MCF 10A (cell line): ENCODE measurements around the gene KIF26A. TPM values are rescaled to one million over a fixed set of nuclear protein-coding genes. Genes with fewer than 3 reads are reported as not detected.

Experiments used
- BruUV-seq: library from RNA; stranded (reverse); fragments of 400-500 nt; replicated peaks from 2 replicates; lab custom pipeline; 2021; lab: Mats Ljungman, UMichigan
- CTCF ChIA-PET: fragments of 300-600 bp; sonication (Branson Sonifier 250); formaldehyde crosslinking; extraction: SDS; loops from one replicate; lab custom pipeline; 2021; ENCODE audit warnings: antibody characterized with exemption, inconsistent platforms; lab: Yijun Ruan, JAX
- POLR2A ChIA-PET: fragments of 300-600, 350-650 bp; sonication (Branson Sonifier 250); formaldehyde crosslinking; extraction: SDS; loops from one replicate; lab custom pipeline; 2020; ENCODE audit warnings: antibody characterized with exemption, inconsistent platforms; lab: Yijun Ruan, JAX
- DNase-seq: peaks from one replicate; pipeline ENCODE4 v3.0.0-alpha.2; 2018; ENCODE audit not compliant: unreplicated experiment
- H3K27ac Mint-ChIP-seq: one replicate; pipeline ENCODE4 v1.8.0; 2022; ENCODE audit warnings: mild to moderate bottlenecking, low read depth, mixed read lengths; ENCODE audit not compliant: unreplicated experiment
- H3K27me3 Mint-ChIP-seq: one replicate; pipeline ENCODE4 v1.8.0; 2022; ENCODE audit warnings: mixed read lengths; ENCODE audit not compliant: insufficient read depth, unreplicated experiment
- H3K36me3 Mint-ChIP-seq: one replicate; pipeline ENCODE4 v1.8.0; 2022; ENCODE audit warnings: mild to moderate bottlenecking, moderate library complexity, mixed read lengths; ENCODE audit not compliant: insufficient read depth, unreplicated experiment
- H3K4me1 Mint-ChIP-seq: one replicate; pipeline ENCODE4 v1.8.0; 2022; ENCODE audit warnings: mixed read lengths; ENCODE audit not compliant: insufficient read depth, unreplicated experiment
- H3K4me3 Mint-ChIP-seq: one replicate; pipeline ENCODE4 v1.8.0; 2022; ENCODE audit warnings: mild to moderate bottlenecking, moderate library complexity, mixed read lengths; ENCODE audit not compliant: unreplicated experiment
- H3K9me3 Mint-ChIP-seq: one replicate; pipeline ENCODE4 v1.8.0; 2022; ENCODE audit warnings: mixed read lengths; ENCODE audit not compliant: unreplicated experiment
- CTCF ChIP-seq: fragments of 200-600 bp; IDR thresholded peaks from one replicate; pipeline ENCODE4 v1.8.0; 2022; ENCODE audit warnings: antibody characterized with exemption, mild to moderate bottlenecking; ENCODE audit not compliant: unreplicated experiment
- intact Hi-C: fragments of 100-400 bp; cut with micrococcal nuclease; formaldehyde crosslinking; loops from 2 replicates; pipeline ENCODE4 v1.14.1; 2022
- total RNA-seq: library from RNA; stranded (reverse); gene quantifications from 2 replicates; pipeline ENCODE4 v1.2.3, GENCODE V29; 2022

The KIF26A gene
- total RNA-seq, 1 experiment from 2014 or later = 0.26 TPM

- no peaks in the 10 kb centered on the region for H3K36me3 Mint-ChIP-seq
- no peak overlapping the region for H3K27ac Mint-ChIP-seq
- H3K27me3 Mint-ChIP-seq = no peaks in the 10 kb centered on the region
- POLR2A ChIA-PET = no interaction called here
- BruUV-seq = no TSS peak
- H3K4me3 Mint-ChIP-seq = no peak overlapping the region
- intact Hi-C loops = no loop called here
- DNase-seq = peak; percentile 6
- H3K4me1 Mint-ChIP-seq = peaks cover 6% of the 10 kb centered on the region
- TF ChIP-seq CTCF = no peak
- CTCF ChIA-PET = no interaction called here
- H3K9me3 Mint-ChIP-seq = no peaks in the 10 kb centered on the region
Observed at GRCh38 chr14:104155513-104155912, 17.1 kb downstream of the KIF26A start.

- Mint-ChIP-seq H3K36me3 (no peaks in the 10 kb centered on the region), H3K9me3 (no peaks in the 10 kb centered on the region), H3K27ac (no peak overlapping the region), H3K4me3 (no peak overlapping the region), H3K4me1 (peaks cover 6% of the 10 kb centered on the region), H3K27me3 (no peaks in the 10 kb centered on the region)
- BruUV-seq = no TSS peak
- no peak for DNase-seq
- POLR2A ChIA-PET = no interaction called here
- no peak for TF ChIP-seq CTCF
- CTCF ChIA-PET = no interaction called here
- intact Hi-C loops = no loop called here
Observed at GRCh38 chr14:104156142-104156541, 17.8 kb downstream of the KIF26A start.

DNA sequence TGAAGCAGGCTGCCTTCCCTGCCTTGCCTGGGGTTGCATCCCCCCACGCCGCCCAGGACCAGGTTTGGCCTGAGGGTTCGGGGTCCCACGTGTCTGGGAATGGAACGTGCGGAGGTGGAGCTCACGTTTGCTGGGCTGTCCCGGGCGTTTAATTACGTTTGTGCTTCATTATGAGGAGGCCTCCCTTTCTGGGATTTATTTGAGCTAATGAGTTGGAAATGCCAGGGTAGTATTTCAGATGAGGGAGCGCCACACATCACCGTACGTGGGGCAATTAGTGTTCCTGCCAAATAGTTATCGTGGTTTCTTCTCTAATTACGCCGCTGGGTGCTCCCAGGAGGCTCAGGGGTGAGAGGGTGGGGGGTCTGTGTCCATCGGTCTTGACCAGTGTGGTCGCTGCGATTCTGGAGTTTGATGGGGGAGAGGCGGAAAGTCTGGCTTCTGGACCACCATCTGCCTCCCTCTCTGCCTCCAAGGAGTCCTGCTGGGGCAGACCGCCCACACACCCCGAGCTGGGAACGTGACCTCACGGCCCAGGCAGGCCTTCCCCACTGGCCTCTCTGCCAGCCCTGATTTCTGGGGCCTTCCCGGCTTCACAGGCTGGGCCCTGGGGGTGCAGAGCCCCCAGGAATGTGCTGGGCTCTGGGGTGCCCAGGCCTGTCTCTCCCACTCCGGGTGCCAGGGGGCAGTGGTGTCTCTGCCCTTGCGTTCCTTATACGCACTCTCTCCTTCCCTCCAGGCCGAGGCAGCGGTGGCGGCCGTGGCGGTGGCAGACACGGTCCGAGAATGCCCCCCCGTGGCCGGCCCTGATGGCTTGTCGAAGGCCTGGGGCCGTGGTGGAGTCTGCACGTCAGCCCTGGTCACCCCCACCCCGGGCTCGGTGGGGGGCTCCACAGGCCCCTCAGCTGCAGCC lies 18.9 kb downstream of the KIF26A start:
- peak; percentile 19 for TF ChIP-seq CTCF
- intact Hi-C loops = no loop called here
- no peaks in the 10 kb centered on the region for H3K27me3 Mint-ChIP-seq
- H3K27ac Mint-ChIP-seq = no peak overlapping the region
- H3K4me1 Mint-ChIP-seq = peaks cover 6% of the 10 kb centered on the region
- DNase-seq = no peak
- H3K36me3 Mint-ChIP-seq = no peaks in the 10 kb centered on the region
- no peak overlapping the region for H3K4me3 Mint-ChIP-seq
- H3K9me3 Mint-ChIP-seq = no peaks in the 10 kb centered on the region
- ChIA-PET POLR2A (no interaction called here), CTCF (interaction anchor here (0.6 to 0.8 kb wide), 2 partner anchors 69 to 223 kb away, joined by 3 read pairs; no protein-coding TSS in a partner anchor)
- no TSS peak for BruUV-seq
